KOPT-K1 (cell line): ENCODE results near the gene RPL10A.

ENCODE experiments used
- H3K27ac ChIP-seq: fragments of 200-600 bp; sonication (generic); 2 replicates; pipeline ENCODE4 v1.5.1; 2016; ENCODE audit warnings: antibody characterized with exemption, mild to moderate bottlenecking, low read depth, low read length; ENCODE audit not compliant: poor library complexity, severe bottlenecking
- H3K36me3 ChIP-seq: fragments of 200-600 bp; sonication (generic); 2 replicates; pipeline ENCODE4 v1.5.1; 2017; ENCODE audit warnings: antibody characterized with exemption, mild to moderate bottlenecking, low read length, moderate library complexity; ENCODE audit not compliant: insufficient read depth
- H3K9me3 ChIP-seq: fragments of 200-600 bp; sonication (generic); 2 replicates; pipeline ENCODE4 v1.5.1; 2017; ENCODE audit warnings: antibody characterized with exemption, low read length, mild to moderate bottlenecking; ENCODE audit not compliant: insufficient read depth, poor library complexity, severe bottlenecking

RPL10A gene

DNA sequence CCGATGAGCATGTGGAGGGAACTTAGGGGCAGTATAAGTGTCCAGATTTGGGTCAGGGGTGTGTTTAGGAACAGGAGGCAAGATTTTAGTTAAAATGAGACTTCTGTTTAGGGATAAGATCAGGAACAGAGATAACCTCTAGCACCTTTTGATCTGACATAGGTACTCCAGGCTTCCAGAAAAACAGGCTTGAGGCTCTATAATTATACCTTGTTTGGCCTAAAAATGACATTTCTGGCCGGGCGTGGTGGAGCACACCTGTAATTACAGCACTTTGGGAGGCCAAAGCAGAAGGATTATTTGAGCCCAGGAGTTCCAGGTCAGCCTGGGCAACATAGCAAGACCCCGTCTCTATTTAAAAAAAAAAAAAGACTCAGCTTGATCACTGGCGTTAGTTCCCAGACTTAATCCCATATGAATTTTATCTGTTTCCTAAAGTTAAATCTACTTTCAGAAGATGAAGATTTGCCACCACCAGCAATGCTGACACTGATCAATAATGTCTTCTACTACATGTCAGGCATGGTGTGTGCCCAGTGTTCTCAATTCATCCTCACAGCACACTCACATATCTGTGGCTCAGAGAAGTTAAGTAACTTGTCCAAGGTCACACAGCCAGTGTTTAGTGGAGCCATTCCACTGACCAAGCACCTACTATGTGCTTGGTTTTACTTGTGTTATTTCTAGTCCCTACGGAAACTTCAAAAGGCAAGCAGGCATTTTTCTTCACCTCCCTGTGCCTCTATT, 50.5 kb downstream of the RPL10A start:
- H3K36me3 ChIP-seq = no peaks in the 10 kb centered on the region
- no peak overlapping the region for H3K27ac ChIP-seq
- no peaks in the 10 kb centered on the region for H3K9me3 ChIP-seq

DNA sequence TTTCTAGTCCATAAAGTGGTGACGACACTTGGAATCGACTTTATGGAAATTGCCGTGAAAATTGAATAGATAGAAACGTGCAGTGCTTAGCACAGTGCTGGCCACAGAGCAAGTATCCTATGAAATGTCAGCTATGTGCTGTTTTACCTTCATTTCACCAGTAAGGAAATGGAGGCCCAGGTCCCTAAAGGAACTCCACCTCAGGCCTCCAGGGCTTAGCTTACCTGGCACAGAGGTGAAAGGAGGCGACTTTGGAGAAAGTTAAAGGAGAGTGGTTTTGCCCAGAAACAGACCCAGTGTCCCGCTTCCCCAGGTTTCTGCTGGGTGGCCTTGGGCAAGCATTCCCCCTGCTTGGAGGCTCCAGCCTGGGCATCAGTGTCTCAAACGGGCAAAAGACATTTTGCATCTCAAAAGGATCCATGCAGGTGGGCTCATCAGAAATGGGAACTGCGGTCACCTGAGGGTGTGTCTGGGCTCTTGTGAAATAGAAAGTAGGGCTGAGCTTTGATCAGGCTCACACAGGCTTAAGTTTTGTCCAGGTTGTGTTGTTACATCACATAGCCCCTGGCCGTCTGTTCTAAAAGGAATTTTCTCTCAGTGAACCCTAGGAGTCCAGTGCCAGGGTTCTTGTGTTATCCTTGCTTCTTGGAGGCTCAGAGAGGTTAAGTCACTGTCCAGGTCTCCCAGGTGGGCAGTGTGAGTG, 51.3 kb downstream of the RPL10A start:
- H3K9me3 ChIP-seq = no peaks in the 10 kb centered on the region
- H3K36me3 ChIP-seq = no peaks in the 10 kb centered on the region
- no peak overlapping the region for H3K27ac ChIP-seq
